HUES48 (cell line): ENCODE measurements around the gene ADAMTS17.

Source experiments
- H3K27ac ChIP-seq: one replicate; pipeline ENCODE4 v1.7.0; 2013; ENCODE audit warnings: low read depth, low read length, inconsistent platforms
- H3K27me3 ChIP-seq: 2 replicates; pipeline ENCODE4 v1.6.1; 2013; ENCODE audit warnings: mild to moderate bottlenecking, low read length; ENCODE audit not compliant: control insufficient read depth, insufficient read depth
- H3K36me3 ChIP-seq: 2 replicates; pipeline ENCODE4 v1.6.1; 2013; ENCODE audit warnings: low read length; ENCODE audit not compliant: control insufficient read depth, insufficient read depth
- H3K4me1 ChIP-seq: 2 replicates; pipeline ENCODE4 v1.6.1; 2013; ENCODE audit warnings: mild to moderate bottlenecking, low read length; ENCODE audit not compliant: control insufficient read depth, insufficient read depth
- H3K4me3 ChIP-seq: 2 replicates; pipeline ENCODE4 v1.5.1; 2013; ENCODE audit warnings: mild to moderate bottlenecking, low read depth, low read length
- H3K9ac ChIP-seq: 2 replicates; pipeline ENCODE4 v1.6.1; 2013; ENCODE audit warnings: mild to moderate bottlenecking, low read depth, low read length, moderate library complexity
- H3K9me3 ChIP-seq: 2 replicates; pipeline ENCODE4 v1.6.1; 2013; ENCODE audit warnings: low read length; ENCODE audit not compliant: control insufficient read depth, insufficient read depth

Gene ADAMTS17

GRCh38 chr15:99993262-99993661 lies 348.5 kb downstream of the ADAMTS17 start:
- Histone ChIP-seq H3K4me1 (peaks cover 11% of the 10 kb centered on the region), H3K27me3 (no peaks in the 10 kb centered on the region), H3K36me3 (no peaks in the 10 kb centered on the region), H3K9me3 (0 out of 2 replicates have a peak, but pooled peaks cover 4% of the 10 kb centered on the region), H3K9ac (no peak overlapping the region), H3K4me3 (no peak overlapping the region), H3K27ac (no peak overlapping the region)

- Histone ChIP-seq H3K36me3 (no peaks in the 10 kb centered on the region), H3K4me1 (peaks cover 11% of the 10 kb centered on the region), H3K27ac (no peak overlapping the region), H3K9ac (no peak overlapping the region), H3K9me3 (0 out of 2 replicates have a peak, but pooled peaks cover 6% of the 10 kb centered on the region), H3K4me3 (no peak overlapping the region), H3K27me3 (no peaks in the 10 kb centered on the region)
Observed at GRCh38 chr15:99992611-99993231, 349.1 kb downstream of the ADAMTS17 start.

- Histone ChIP-seq H3K27me3 (no peaks in the 10 kb centered on the region), H3K27ac (no peak overlapping the region), H3K4me3 (no peak overlapping the region), H3K9me3 (0 out of 2 replicates have a peak, but pooled peaks cover 6% of the 10 kb centered on the region), H3K36me3 (no peaks in the 10 kb centered on the region), H3K9ac (no peak overlapping the region), H3K4me1 (peaks cover 6% of the 10 kb centered on the region)
Observed at GRCh38 chr15:99989095-99989494, 352.7 kb downstream of the ADAMTS17 start.

GRCh38 chr15:99987701-99988100 lies 354.1 kb downstream of the ADAMTS17 start:
- Histone ChIP-seq H3K9me3 (0 out of 2 replicates have a peak, but pooled peaks cover 6% of the 10 kb centered on the region), H3K27me3 (no peaks in the 10 kb centered on the region), H3K4me3 (no peak overlapping the region), H3K4me1 (peaks cover 19% of the 10 kb centered on the region), H3K27ac (no peak overlapping the region), H3K9ac (no peak overlapping the region), H3K36me3 (no peaks in the 10 kb centered on the region)

- no peak overlapping the region for H3K4me3 ChIP-seq
- no peak overlapping the region for H3K9ac ChIP-seq
- H3K27me3 ChIP-seq, result no peaks in the 10 kb centered on the region
- H3K4me1 ChIP-seq, result peaks cover 25% of the 10 kb centered on the region
- 0 out of 2 replicates have a peak, but pooled peaks cover 6% of the 10 kb centered on the region for H3K9me3 ChIP-seq
- H3K27ac ChIP-seq, result no peak overlapping the region
- H3K36me3 ChIP-seq, result no peaks in the 10 kb centered on the region
Observed at GRCh38 chr15:99987119-99987506, 354.7 kb downstream of the ADAMTS17 start.

GRCh38 chr15:99986297-99987118 lies 355.3 kb downstream of the ADAMTS17 start:
- no peaks in the 10 kb centered on the region for H3K27me3 ChIP-seq
- H3K4me1 ChIP-seq, result peaks cover 28% of the 10 kb centered on the region
- H3K36me3 ChIP-seq, result no peaks in the 10 kb centered on the region
- H3K9ac ChIP-seq, result no peak overlapping the region
- H3K9me3 ChIP-seq, result 0 out of 2 replicates have a peak, but pooled peaks cover 6% of the 10 kb centered on the region
- no peak overlapping the region for H3K4me3 ChIP-seq
- H3K27ac ChIP-seq, result no peak overlapping the region

- no peak overlapping the region for H3K27ac ChIP-seq
- H3K4me1 ChIP-seq, result peaks cover 28% of the 10 kb centered on the region
- H3K4me3 ChIP-seq, result no peak overlapping the region
- no peaks in the 10 kb centered on the region for H3K36me3 ChIP-seq
- H3K9me3 ChIP-seq, result 0 out of 2 replicates have a peak, but pooled peaks cover 6% of the 10 kb centered on the region
- no peak overlapping the region for H3K9ac ChIP-seq
- no peaks in the 10 kb centered on the region for H3K27me3 ChIP-seq
Observed at GRCh38 chr15:99985878-99986277, 355.9 kb downstream of the ADAMTS17 start.

- Histone ChIP-seq H3K4me1 (peaks cover 28% of the 10 kb centered on the region), H3K9me3 (0 out of 2 replicates have a peak, but pooled peaks cover 6% of the 10 kb centered on the region), H3K27ac (peak overlapping the region; percentile 98), H3K9ac (no peak overlapping the region), H3K36me3 (no peaks in the 10 kb centered on the region), H3K4me3 (no peak overlapping the region), H3K27me3 (no peaks in the 10 kb centered on the region)
Observed at GRCh38 chr15:99984491-99985243, 357.1 kb downstream of the ADAMTS17 start.

- Histone ChIP-seq H3K4me3 (peak overlapping the region; percentile 42), H3K4me1 (peaks cover 28% of the 10 kb centered on the region), H3K36me3 (no peaks in the 10 kb centered on the region), H3K9me3 (0 out of 2 replicates have a peak, but pooled peaks cover 6% of the 10 kb centered on the region), H3K27ac (peak overlapping the region; percentile 98), H3K27me3 (no peaks in the 10 kb centered on the region), H3K9ac (peak overlapping the region; percentile 32; the same call in 1 of the 2 replicates)
Observed at GRCh38 chr15:99983886-99984286, 357.9 kb downstream of the ADAMTS17 start.

- peak overlapping the region; percentile 32; the same call in 1 of the 2 replicates for H3K9ac ChIP-seq
- H3K4me3 ChIP-seq, result peak overlapping the region; percentile 42
- H3K4me1 ChIP-seq, result peaks cover 33% of the 10 kb centered on the region
- peak overlapping the region; percentile 98 for H3K27ac ChIP-seq
- H3K9me3 ChIP-seq, result 0 out of 2 replicates have a peak, but pooled peaks cover 3% of the 10 kb centered on the region
- no peaks in the 10 kb centered on the region for H3K36me3 ChIP-seq
- H3K27me3 ChIP-seq, result no peaks in the 10 kb centered on the region
Observed at GRCh38 chr15:99983171-99983885, 358.4 kb downstream of the ADAMTS17 start.
